D721Med (cell line): Measurements from ENCODE around the gene TFAP2D.

Source experiments
- DNase-seq: peaks from one replicate; pipeline ENCODE4 v3.0.0; 2011; ENCODE audit warnings: low spot score; ENCODE audit not compliant: insufficient read length
- FAIRE-seq: peaks from 2 replicates; lab custom pipeline; 2011; peaks lifted over from hg19 to GRCh38; lab: Jason Lieb, UNC
- CTCF ChIP-seq: IDR thresholded peaks from 2 replicates; pipeline ENCODE4 v1.5.1; 2012; ENCODE audit warnings: mild to moderate bottlenecking, control low read depth; ENCODE audit not compliant: insufficient read depth; ENCODE audit errors: missing control alignments

The TFAP2D gene

GRCh38 chr6:50744976-50745375 lies 31.6 kb downstream of the TFAP2D start:
- FAIRE-seq = no peak
- TF ChIP-seq CTCF = no peak

DNA sequence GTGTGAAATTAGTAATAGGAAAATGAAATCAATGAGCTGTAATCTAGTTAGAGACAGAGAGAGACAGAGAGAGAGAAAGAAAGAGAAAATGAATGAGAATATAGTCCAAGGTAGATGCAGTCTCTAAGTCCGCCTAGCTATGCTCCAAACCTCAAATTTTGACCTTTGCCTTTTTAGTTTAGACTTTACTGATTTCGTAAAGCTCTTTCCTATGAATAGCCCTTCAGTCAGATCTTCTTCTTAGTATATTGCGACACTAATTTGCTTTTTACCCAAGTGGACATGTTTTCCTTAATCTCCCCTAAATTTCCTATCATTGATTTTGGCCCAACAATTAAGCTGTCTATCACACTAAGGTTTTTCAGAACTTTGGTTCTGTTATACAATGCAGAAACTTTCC lies 49.5 kb downstream of the TFAP2D start:
- TF ChIP-seq CTCF = no peak
- FAIRE-seq (no peak), DNase-seq (no peak)

More at GRCh38 chr6:50744976-50745375, 31.6 kb downstream of the TFAP2D start:
- DNase-seq = no peak

- no peak for TF ChIP-seq CTCF
- no peak for DNase-seq
- no peak for FAIRE-seq
Observed at GRCh38 chr6:50778696-50779095, 65.4 kb downstream of the TFAP2D start.

GRCh38 chr6:50780382-50780781 lies 67.1 kb downstream of the TFAP2D start:
- FAIRE-seq = no peak
- TF ChIP-seq CTCF = no peak
- no peak for DNase-seq

GRCh38 chr6:50785921-50786320 lies 72.6 kb downstream of the TFAP2D start:
- FAIRE-seq (no peak), DNase-seq (no peak)

DNA sequence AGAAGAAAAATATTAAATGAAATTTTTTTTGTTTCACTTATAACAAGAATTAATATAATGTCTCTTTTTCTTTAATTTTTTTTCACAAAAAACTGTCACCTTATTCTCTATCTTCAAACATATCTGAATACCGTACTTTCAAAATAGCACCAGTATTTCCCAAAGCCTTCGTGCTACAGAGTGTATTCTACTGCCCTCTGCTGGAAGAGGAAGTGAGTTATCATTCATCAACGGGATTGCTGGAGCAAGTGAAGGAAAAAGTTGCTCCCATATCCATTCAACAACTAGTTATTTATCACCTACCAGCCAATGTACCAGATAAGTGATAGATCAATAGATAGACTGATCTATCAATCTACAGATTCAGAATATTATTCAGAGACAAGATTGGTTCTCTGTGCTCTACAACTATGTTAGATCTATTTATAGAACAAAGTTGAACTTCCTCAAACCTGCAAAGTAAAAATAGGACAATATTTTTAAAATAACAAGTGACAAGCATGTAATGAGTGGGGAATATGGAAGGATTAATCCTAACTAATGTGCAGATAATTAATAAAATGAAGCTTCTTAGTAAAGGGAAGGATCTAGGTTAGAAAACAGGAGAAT lies 78.7 kb downstream of the TFAP2D start:
- no peak for DNase-seq
- FAIRE-seq = peak; percentile 83
- TF ChIP-seq CTCF = peak; percentile 89

More at GRCh38 chr6:50785921-50786320, 72.6 kb downstream of the TFAP2D start:
- no peak for TF ChIP-seq CTCF

GRCh38 chr6:50792771-50793170 lies 79.4 kb downstream of the TFAP2D start:
- no peak for TF ChIP-seq CTCF
- FAIRE-seq (no peak), DNase-seq (no peak)
